HG03045 (cell line): ENCODE results near the gene DMAC2.
"Not testable (repeated sequence)": the region's sequence is repeated elsewhere in the genome, so short reads cannot be mapped to it uniquely, and the experiment has no call there.

Experiments
- ATAC-seq: cut with Tn5 transposase; IDR thresholded peaks from one replicate; pipeline ENCODE4 v1.9.1; 2021; ENCODE audit warnings: mild to moderate bottlenecking, moderate library complexity; ENCODE audit not compliant: unreplicated experiment

DMAC2 gene

GRCh38 chr19:41424335-41425173 is 15.2 kb downstream of the DMAC2 start:
- ATAC-seq, result no peak

GRCh38 chr19:41422955-41423354 is 16.8 kb downstream of the DMAC2 start:
- no peak for ATAC-seq

GRCh38 chr19:41422456-41422855 is 17.3 kb downstream of the DMAC2 start:
- no peak for ATAC-seq

- ATAC-seq, result no peak
These were observed 17.7 kb downstream of the DMAC2 start for GRCh38 chr19:41421973-41422372.

- ATAC-seq, result no peak
These were observed 18.4 kb downstream of the DMAC2 start for GRCh38 chr19:41421314-41421713.

- no peak for ATAC-seq
These were observed 19.4 kb downstream of the DMAC2 start for GRCh38 chr19:41420101-41420880.

- ATAC-seq, result no peak
These were observed 23.5 kb downstream of the DMAC2 start for GRCh38 chr19:41416194-41416674.

- no peak for ATAC-seq
These were observed 24.5 kb downstream of the DMAC2 start for GRCh38 chr19:41415154-41415571.

GRCh38 chr19:41414461-41414860 is 25.3 kb downstream of the DMAC2 start:
- no peak for ATAC-seq

- no peak for ATAC-seq
These were observed 25.8 kb downstream of the DMAC2 start for GRCh38 chr19:41413947-41414346.

GRCh38 chr19:41412953-41413352 is 26.8 kb downstream of the DMAC2 start:
- ATAC-seq, result no peak

- ATAC-seq, result no peak
These were observed 27.8 kb downstream of the DMAC2 start for GRCh38 chr19:41411968-41412265.

- no peak for ATAC-seq
These were observed 28.4 kb downstream of the DMAC2 start for GRCh38 chr19:41411100-41411967.

GRCh38 chr19:41410336-41411054 is 29.2 kb downstream of the DMAC2 start:
- ATAC-seq, result no peak

GRCh38 chr19:41409288-41409687 is 30.4 kb downstream of the DMAC2 start:
- ATAC-seq, result no peak

- not testable (repeated sequence) for ATAC-seq
These were observed 30.9 kb downstream of the DMAC2 start for GRCh38 chr19:41408846-41409245.

GRCh38 chr19:41408256-41408655 is 31.5 kb downstream of the DMAC2 start:
- no peak for ATAC-seq

- ATAC-seq, result no peak
These were observed 32.4 kb downstream of the DMAC2 start for GRCh38 chr19:41407271-41407670.

- ATAC-seq, result no peak
These were observed 33.9 kb downstream of the DMAC2 start for GRCh38 chr19:41405776-41406175.

GRCh38 chr19:41403181-41403970 is 36.3 kb downstream of the DMAC2 start:
- no peak for ATAC-seq
